Neural progenitor cell (in vitro differentiated cells): ENCODE data around the gene DPF3. TPM values are rescaled to one million over a fixed set of nuclear protein-coding genes. Genes with fewer than 3 reads are reported as not detected.

ENCODE experiments used
- DNase-seq: peaks from one replicate; pipeline ENCODE4 v3.0.0-alpha.2; 2016; ENCODE audit warnings: low spot score
- H2AFZ ChIP-seq: fragments of 200-600 bp; sonication (generic); replicated peaks from 2 replicates; pipeline ENCODE4 v1.6.1; 2016; ENCODE audit warnings: antibody characterized with exemption
- H3F3A ChIP-seq: fragments of 200-600 bp; sonication (generic); 2 replicates; pipeline ENCODE4 v1.6.1; 2016; ENCODE audit warnings: antibody characterized with exemption, low read depth
- H3K27ac ChIP-seq: fragments of 200-600 bp; sonication (generic); 2 replicates; pipeline ENCODE4 v1.5.1; 2016; ENCODE audit warnings: mild to moderate bottlenecking
- H3K27me3 ChIP-seq: fragments of 200-600 bp; sonication (generic); 2 replicates; pipeline ENCODE4 v1.6.1; 2016; ENCODE audit warnings: mild to moderate bottlenecking, moderate library complexity
- H3K36me3 ChIP-seq: fragments of 200-600 bp; sonication (generic); 2 replicates; pipeline ENCODE4 v1.5.1; 2016
- H3K4me1 ChIP-seq: fragments of 200-600 bp; sonication (generic); 2 replicates; pipeline ENCODE4 v1.6.1; 2016; ENCODE audit warnings: mixed run types
- H3K4me2 ChIP-seq: fragments of 200-600 bp; sonication (generic); 2 replicates; pipeline ENCODE4 v1.6.1; 2016
- H3K4me3 ChIP-seq: fragments of 200-600 bp; sonication (generic); 2 replicates; pipeline ENCODE4 v1.5.1; 2016
- H3K79me2 ChIP-seq: fragments of 200-600 bp; sonication (generic); 2 replicates; pipeline ENCODE4 v1.6.1; 2016; ENCODE audit warnings: low read depth
- H3K9ac ChIP-seq: fragments of 200-600 bp; sonication (generic); 2 replicates; pipeline ENCODE4 v1.6.1; 2016
- H3K9me3 ChIP-seq: fragments of 200-600 bp; sonication (generic); 2 replicates; pipeline ENCODE4 v1.5.1; 2016; ENCODE audit warnings: low read depth
- H4K20me1 ChIP-seq: fragments of 200-600 bp; sonication (generic); 2 replicates; pipeline ENCODE4 v1.6.1; 2016; ENCODE audit warnings: low read depth
- H3K27ac Mint-ChIP-seq: 3 replicates; pipeline ENCODE4 v1.8.0; 2021; ENCODE audit warnings: mixed read lengths
- H3K27me3 Mint-ChIP-seq: 2 replicates; pipeline ENCODE4 v1.8.0; 2022; ENCODE audit warnings: low read depth, mild to moderate bottlenecking, inconsistent platforms, moderate library complexity, mixed read lengths; ENCODE audit not compliant: insufficient read depth
- H3K36me3 Mint-ChIP-seq: 3 replicates; pipeline ENCODE4 v1.8.0; 2021; ENCODE audit warnings: mixed read lengths
- H3K4me1 Mint-ChIP-seq: 3 replicates; pipeline ENCODE4 v1.8.0; 2021; ENCODE audit warnings: mixed read lengths
- H3K4me3 Mint-ChIP-seq: 3 replicates; pipeline ENCODE4 v1.8.0; 2021; ENCODE audit warnings: mild to moderate bottlenecking, moderate library complexity, mixed read lengths
- H3K9me3 Mint-ChIP-seq: 3 replicates; pipeline ENCODE4 v1.8.0; 2020; ENCODE audit warnings: mixed read lengths
- CTCF ChIP-seq: fragments of 200-600 bp; sonication (generic); IDR thresholded peaks from 2 replicates; pipeline ENCODE4 v1.5.1; 2017; ENCODE audit warnings: antibody characterized with exemption, mild to moderate bottlenecking
- EZH2 ChIP-seq: fragments of 200-600 bp; sonication (generic); IDR thresholded peaks from 2 replicates; pipeline ENCODE4 v1.6.1; 2017; ENCODE audit warnings: antibody characterized with exemption, mild to moderate bottlenecking, moderate library complexity
- EZH2phosphoT487 ChIP-seq: fragments of 200-600 bp; sonication (generic); IDR thresholded peaks from 2 replicates; pipeline ENCODE4 v1.6.1; 2017; ENCODE audit warnings: antibody characterized with exemption
- total RNA-seq: library from RNA; depleted of rRNA; stranded (reverse); fragments of >200 nt; gene quantifications from 2 replicates; pipeline ENCODE4 v1.2.3, GENCODE V29; 2015; ENCODE audit warnings: low replicate concordance

DPF3 gene
- total RNA-seq, 1 donor from 2014 or later, result not detected

- Histone ChIP-seq H3K4me3 (no peak overlapping the region), H4K20me1 (no peaks in the 10 kb centered on the region), H3K36me3 (no peaks in the 10 kb centered on the region), H3K79me2 (no peaks in the 10 kb centered on the region), H3K27me3 (no peaks in the 10 kb centered on the region), H3K9ac (no peak overlapping the region), H3F3A (no peaks in the 10 kb centered on the region), H3K4me2 (no peak overlapping the region), H3K4me1 (no peaks in the 10 kb centered on the region), H2AFZ (no peak overlapping the region), H3K9me3 (no peaks in the 10 kb centered on the region), H3K27ac (no peak overlapping the region)
- Mint-ChIP-seq H3K36me3 (no peaks in the 10 kb centered on the region), H3K27me3 (peaks cover 9% of the 10 kb centered on the region), H3K9me3 (no peaks in the 10 kb centered on the region), H3K4me1 (no peaks in the 10 kb centered on the region), H3K27ac (no peak overlapping the region), H3K4me3 (no peak overlapping the region)
- DNase-seq, result no peak
- TF ChIP-seq EZH2phosphoT487 (no peak), CTCF (no peak), EZH2 (no peak)
Measured at GRCh38 chr14:72582582-72582981, 311.3 kb downstream of the DPF3 start.

DNA sequence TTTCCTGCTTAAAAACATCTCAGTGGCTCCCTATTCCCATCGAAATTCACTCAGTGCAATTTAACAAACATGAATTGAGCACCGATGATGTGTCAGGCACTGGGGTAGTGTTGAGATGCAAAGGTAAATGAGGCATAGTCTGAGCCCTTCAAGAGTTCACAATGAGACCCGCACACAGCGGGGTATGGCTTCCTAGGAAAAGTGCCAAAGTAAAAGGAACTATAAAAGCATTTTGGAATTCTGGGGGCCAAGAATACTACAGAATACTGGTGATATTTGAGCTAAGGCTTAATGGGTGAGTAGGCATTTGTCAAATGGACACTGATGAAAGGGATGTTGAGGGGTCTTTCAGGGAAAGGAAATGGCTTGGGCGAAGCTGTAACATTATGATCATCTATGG lies 315.4 kb downstream of the DPF3 start:
- H3K79me2 ChIP-seq, result no peaks in the 10 kb centered on the region
- no peak overlapping the region for H2AFZ ChIP-seq
- no peaks in the 10 kb centered on the region for H3K9me3 ChIP-seq
- H3F3A ChIP-seq, result no peaks in the 10 kb centered on the region
- Mint-ChIP-seq H3K9me3 (no peaks in the 10 kb centered on the region), H3K4me1 (no peaks in the 10 kb centered on the region), H3K27me3 (peaks cover 12% of the 10 kb centered on the region), H3K4me3 (no peak overlapping the region), H3K36me3 (no peaks in the 10 kb centered on the region), H3K27ac (no peak overlapping the region)
- no peak overlapping the region for H3K4me2 ChIP-seq
- no peak for DNase-seq
- H3K27ac ChIP-seq, result no peak overlapping the region
- TF ChIP-seq EZH2, result no peak
- TF ChIP-seq EZH2phosphoT487, result no peak
- H4K20me1 ChIP-seq, result no peaks in the 10 kb centered on the region
- H3K4me3 ChIP-seq, result no peak overlapping the region
- H3K9ac ChIP-seq, result no peak overlapping the region
- H3K36me3 ChIP-seq, result no peaks in the 10 kb centered on the region
- H3K27me3 ChIP-seq, result no peaks in the 10 kb centered on the region
- no peaks in the 10 kb centered on the region for H3K4me1 ChIP-seq

GRCh38 chr14:72577521-72577920 lies 316.4 kb downstream of the DPF3 start:
- no peak overlapping the region for H3K27ac ChIP-seq
- H3K4me2 ChIP-seq, result no peak overlapping the region
- Mint-ChIP-seq H3K27me3 (peaks cover 10% of the 10 kb centered on the region), H3K4me3 (no peak overlapping the region), H3K4me1 (no peaks in the 10 kb centered on the region), H3K36me3 (no peaks in the 10 kb centered on the region), H3K27ac (no peak overlapping the region), H3K9me3 (no peaks in the 10 kb centered on the region)
- no peaks in the 10 kb centered on the region for H3K4me1 ChIP-seq
- no peak for TF ChIP-seq EZH2phosphoT487
- H3K79me2 ChIP-seq, result no peaks in the 10 kb centered on the region
- no peak overlapping the region for H3K9ac ChIP-seq
- H3K9me3 ChIP-seq, result no peaks in the 10 kb centered on the region
- no peaks in the 10 kb centered on the region for H3K27me3 ChIP-seq
- DNase-seq, result no peak
- H3K36me3 ChIP-seq, result no peaks in the 10 kb centered on the region
- H3K4me3 ChIP-seq, result no peak overlapping the region
- H2AFZ ChIP-seq, result no peak overlapping the region
- no peaks in the 10 kb centered on the region for H3F3A ChIP-seq
- no peaks in the 10 kb centered on the region for H4K20me1 ChIP-seq

- Histone ChIP-seq H3K4me2 (no peak overlapping the region), H3K4me1 (no peaks in the 10 kb centered on the region), H3K36me3 (no peaks in the 10 kb centered on the region), H3K4me3 (no peak overlapping the region), H3F3A (no peaks in the 10 kb centered on the region), H3K27me3 (no peaks in the 10 kb centered on the region), H3K79me2 (no peaks in the 10 kb centered on the region), H4K20me1 (no peaks in the 10 kb centered on the region), H2AFZ (no peak overlapping the region), H3K27ac (no peak overlapping the region), H3K9ac (no peak overlapping the region), H3K9me3 (no peaks in the 10 kb centered on the region)
- Mint-ChIP-seq H3K9me3 (no peaks in the 10 kb centered on the region), H3K4me3 (no peak overlapping the region), H3K27ac (no peak overlapping the region), H3K36me3 (no peaks in the 10 kb centered on the region), H3K27me3 (peaks cover 10% of the 10 kb centered on the region), H3K4me1 (no peaks in the 10 kb centered on the region)
- no peak for DNase-seq
- TF ChIP-seq EZH2phosphoT487 (no peak), EZH2 (no peak), CTCF (no peak)
Measured at GRCh38 chr14:72576258-72576657, 317.6 kb downstream of the DPF3 start.
